GM06990 (cell line): ENCODE data around the gene GHRHR.

ENCODE experiments used
- DNase-seq: peaks from one replicate; pipeline ENCODE4 v3.0.0-alpha.2; 2011; ENCODE audit not compliant: insufficient read length; ENCODE audit errors: extremely low read depth
- H3K27me3 ChIP-seq: replicated peaks from 2 replicates; pipeline ENCODE4 v1.6.0; 2011; ENCODE audit warnings: low read length; ENCODE audit not compliant: control insufficient read depth, insufficient read depth
- H3K36me3 ChIP-seq: 2 replicates; pipeline ENCODE4 v1.5.1; 2011; ENCODE audit warnings: low read length; ENCODE audit not compliant: control insufficient read depth, insufficient read depth
- H3K4me3 ChIP-seq: replicated peaks from 2 replicates; pipeline ENCODE4 v1.5.1; 2011; ENCODE audit warnings: low read depth, mild to moderate bottlenecking, control low read depth, low read length
- TF ChIP-seq, protein P1 (sequence below): IDR thresholded peaks from 2 replicates; pipeline ENCODE4 v1.5.1; 2011; ENCODE audit warnings: low read length, control low read depth, mild to moderate bottlenecking, inconsistent platforms; ENCODE audit not compliant: insufficient read depth, poor library complexity, severe bottlenecking

Gene GHRHR

DNA sequence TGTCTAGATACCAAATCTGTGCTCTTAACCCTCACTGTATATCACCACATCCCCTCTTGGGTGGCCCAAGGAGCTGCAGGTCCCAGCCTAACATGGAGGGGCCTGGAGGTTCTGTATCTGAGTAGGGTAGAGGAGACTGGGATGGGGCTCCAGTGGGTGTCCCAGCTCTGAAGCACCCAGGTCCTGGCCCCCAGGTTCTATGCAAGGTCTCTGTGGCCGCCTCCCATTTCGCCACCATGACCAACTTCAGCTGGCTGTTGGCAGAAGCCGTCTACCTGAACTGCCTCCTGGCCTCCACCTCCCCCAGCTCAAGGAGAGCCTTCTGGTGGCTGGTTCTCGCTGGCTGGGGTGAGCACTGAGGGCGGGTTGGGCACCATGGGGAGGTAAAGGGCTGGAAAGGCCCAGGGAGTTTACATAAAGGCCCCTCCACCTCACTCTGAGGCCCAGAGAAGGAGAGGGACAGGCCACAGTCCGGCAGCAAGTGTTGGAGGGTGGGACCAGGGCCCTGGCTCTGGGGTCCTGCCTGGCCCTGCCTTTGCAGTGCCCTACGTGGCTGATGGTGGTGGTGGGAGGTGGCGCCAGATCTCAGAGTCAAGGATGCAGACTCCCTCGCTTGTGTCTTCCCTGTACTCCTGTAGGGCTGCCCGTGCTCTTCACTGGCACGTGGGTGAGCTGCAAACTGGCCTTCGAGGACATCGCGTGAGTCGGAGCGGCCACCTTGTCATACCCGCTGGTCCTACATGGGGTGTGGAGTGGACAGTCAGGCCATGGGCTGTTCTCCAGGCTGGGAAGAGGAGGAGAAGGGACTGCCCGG, 10.2 kb downstream of the GHRHR start:
- peak; percentile 25 for DNase-seq
- TF ChIP-seq, protein P1, sequence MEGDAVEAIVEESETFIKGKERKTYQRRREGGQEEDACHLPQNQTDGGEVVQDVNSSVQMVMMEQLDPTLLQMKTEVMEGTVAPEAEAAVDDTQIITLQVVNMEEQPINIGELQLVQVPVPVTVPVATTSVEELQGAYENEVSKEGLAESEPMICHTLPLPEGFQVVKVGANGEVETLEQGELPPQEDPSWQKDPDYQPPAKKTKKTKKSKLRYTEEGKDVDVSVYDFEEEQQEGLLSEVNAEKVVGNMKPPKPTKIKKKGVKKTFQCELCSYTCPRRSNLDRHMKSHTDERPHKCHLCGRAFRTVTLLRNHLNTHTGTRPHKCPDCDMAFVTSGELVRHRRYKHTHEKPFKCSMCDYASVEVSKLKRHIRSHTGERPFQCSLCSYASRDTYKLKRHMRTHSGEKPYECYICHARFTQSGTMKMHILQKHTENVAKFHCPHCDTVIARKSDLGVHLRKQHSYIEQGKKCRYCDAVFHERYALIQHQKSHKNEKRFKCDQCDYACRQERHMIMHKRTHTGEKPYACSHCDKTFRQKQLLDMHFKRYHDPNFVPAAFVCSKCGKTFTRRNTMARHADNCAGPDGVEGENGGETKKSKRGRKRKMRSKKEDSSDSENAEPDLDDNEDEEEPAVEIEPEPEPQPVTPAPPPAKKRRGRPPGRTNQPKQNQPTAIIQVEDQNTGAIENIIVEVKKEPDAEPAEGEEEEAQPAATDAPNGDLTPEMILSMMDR = no peak
- Histone ChIP-seq H3K4me3 (no peak overlapping the region), H3K36me3 (no peaks in the 10 kb centered on the region), H3K27me3 (no peaks in the 10 kb centered on the region)

DNA sequence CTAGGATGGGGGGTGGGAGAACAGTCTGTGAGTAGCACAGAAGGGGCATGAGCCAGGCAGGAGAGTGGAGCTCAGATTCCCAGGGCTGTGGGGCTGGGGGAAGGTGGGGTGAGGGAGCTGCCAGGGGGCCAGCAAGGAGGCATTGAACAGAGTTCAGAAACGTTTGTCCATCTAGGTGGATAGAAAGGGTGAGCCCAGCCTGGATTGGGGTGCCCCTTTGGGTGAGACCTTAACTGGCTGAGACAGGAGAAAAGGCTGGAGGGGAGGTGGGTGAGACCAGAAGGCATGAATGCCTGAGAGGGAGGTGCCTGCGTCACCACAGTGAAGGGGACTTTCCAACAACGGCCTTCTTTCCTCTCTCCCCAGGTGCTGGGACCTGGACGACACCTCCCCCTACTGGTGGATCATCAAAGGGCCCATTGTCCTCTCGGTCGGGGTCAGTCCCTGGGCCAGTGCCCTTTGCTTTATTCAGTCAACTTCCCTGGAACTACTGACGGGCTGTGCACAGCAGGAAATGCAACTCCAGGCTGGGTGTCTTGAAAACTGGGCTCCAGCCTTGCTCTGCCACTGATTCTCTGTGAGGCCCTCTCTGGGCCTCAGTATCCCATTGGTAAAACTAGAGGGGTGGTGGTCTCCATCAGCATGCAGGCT, 11.0 kb downstream of the GHRHR start:
- Histone ChIP-seq H3K36me3 (no peaks in the 10 kb centered on the region), H3K27me3 (no peaks in the 10 kb centered on the region), H3K4me3 (no peak overlapping the region)
- TF ChIP-seq, protein P1 = peak; percentile 88
- DNase-seq = peak; percentile 69

DNA sequence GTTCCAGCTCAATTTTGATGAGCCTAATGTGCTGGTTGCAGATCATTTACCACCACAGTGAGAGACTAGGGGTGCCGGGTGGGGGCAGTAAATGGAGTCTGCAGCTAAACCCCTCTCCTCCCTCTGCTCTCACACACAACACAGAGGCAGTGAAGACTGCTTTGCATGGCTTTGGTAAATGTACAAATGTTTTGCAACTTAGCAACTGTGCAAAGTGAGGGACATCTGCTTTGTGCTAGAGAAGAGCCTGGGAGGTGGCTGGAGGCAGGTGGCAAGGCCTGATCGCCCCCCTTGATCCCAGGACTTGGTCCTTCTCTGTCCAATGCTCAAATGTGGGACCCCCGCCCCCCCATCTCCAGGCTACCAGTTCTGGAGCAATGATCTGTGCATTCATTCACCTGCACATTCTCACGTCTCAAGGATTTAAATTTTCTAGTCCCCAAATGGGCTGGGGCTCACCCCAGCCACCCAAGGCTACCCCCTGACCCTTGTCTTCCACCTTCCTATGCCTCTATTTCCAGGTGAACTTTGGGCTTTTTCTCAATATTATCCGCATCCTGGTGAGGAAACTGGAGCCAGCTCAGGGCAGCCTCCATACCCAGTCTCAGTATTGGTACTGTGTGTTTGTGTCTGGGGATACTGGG, 11.6 kb downstream of the GHRHR start:
- no peaks in the 10 kb centered on the region for H3K36me3 ChIP-seq
- no peak for DNase-seq
- TF ChIP-seq, protein P1 = no peak
- H3K4me3 ChIP-seq = no peak overlapping the region
- H3K27me3 ChIP-seq = no peaks in the 10 kb centered on the region

DNA sequence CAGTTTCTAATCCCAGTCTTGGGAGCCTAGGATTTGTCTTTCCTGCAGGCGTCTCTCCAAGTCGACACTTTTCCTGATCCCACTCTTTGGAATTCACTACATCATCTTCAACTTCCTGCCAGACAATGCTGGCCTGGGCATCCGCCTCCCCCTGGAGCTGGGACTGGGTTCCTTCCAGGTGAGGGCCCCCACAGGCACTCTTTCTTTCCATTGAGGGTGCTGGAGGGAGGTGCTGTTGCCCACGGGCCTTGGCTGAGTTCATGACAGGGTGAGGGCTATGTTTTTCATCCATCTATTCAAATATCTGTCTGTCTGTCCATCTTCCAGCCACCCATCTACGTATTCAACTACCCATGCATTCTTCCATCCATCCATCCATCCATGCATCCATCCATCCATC, 12.6 kb downstream of the GHRHR start:
- no peaks in the 10 kb centered on the region for H3K27me3 ChIP-seq
- TF ChIP-seq, protein P1 = no peak

DNA sequence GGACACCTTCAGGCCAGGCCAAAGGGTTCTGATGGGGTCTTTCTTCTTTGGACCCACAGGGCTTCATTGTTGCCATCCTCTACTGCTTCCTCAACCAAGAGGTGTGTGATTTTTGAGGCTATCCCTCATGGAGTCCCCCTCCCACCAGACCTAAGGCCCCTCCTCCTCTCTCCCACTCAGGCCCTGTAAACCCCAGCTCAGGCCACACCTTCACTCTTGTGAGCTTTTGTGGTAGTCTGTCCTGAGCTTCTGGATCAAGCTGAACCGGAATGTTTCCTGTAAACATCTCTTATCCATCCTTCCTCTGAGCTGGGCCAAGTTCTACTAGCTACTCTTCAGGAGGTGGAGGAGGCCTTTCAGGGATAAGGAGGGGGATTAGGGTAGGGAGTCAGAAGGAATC, 13.5 kb downstream of the GHRHR start:
- H3K4me3 ChIP-seq = no peak overlapping the region
- no peaks in the 10 kb centered on the region for H3K36me3 ChIP-seq
- TF ChIP-seq, protein P1 = no peak
- H3K27me3 ChIP-seq = no peaks in the 10 kb centered on the region
- no peak for DNase-seq

More for the DNA sequence above, 12.6 kb downstream of the GHRHR start:
- Histone ChIP-seq H3K4me3 (no peak overlapping the region), H3K36me3 (no peaks in the 10 kb centered on the region)
- DNase-seq = no peak
